Mammary epithelial cell (primary cell): ENCODE data around the gene RANGRF.

ENCODE experiments used
- EZH2 ChIP-seq: IDR thresholded peaks from 2 replicates; pipeline ENCODE4 v1.6.1; 2012; ENCODE audit warnings: low read length, inconsistent platforms, borderline replicate concordance
- TF ChIP-seq, protein P1 (sequence below), 2 donors: IDR thresholded peaks in 1 of 2; conservative IDR thresholded peaks in 1 of 2; 2 replicates each; pipeline ENCODE4 v1.5.1; 2011 to 2012; ENCODE audit warnings: inconsistent platforms in 2 of 2, low read length in 2 of 2, mild to moderate bottlenecking in 2 of 2, control low read depth in 1 of 2, low read depth in 1 of 2; ENCODE audit not compliant: insufficient read depth in 1 of 2; ENCODE audit errors: extremely low read depth in 1 of 2

GRCh38 chr17:8294361-8294760 lies 5.9 kb downstream of the RANGRF start:
- TF ChIP-seq, protein P1, sequence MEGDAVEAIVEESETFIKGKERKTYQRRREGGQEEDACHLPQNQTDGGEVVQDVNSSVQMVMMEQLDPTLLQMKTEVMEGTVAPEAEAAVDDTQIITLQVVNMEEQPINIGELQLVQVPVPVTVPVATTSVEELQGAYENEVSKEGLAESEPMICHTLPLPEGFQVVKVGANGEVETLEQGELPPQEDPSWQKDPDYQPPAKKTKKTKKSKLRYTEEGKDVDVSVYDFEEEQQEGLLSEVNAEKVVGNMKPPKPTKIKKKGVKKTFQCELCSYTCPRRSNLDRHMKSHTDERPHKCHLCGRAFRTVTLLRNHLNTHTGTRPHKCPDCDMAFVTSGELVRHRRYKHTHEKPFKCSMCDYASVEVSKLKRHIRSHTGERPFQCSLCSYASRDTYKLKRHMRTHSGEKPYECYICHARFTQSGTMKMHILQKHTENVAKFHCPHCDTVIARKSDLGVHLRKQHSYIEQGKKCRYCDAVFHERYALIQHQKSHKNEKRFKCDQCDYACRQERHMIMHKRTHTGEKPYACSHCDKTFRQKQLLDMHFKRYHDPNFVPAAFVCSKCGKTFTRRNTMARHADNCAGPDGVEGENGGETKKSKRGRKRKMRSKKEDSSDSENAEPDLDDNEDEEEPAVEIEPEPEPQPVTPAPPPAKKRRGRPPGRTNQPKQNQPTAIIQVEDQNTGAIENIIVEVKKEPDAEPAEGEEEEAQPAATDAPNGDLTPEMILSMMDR (conservative IDR thresholded peaks at IDR 0.05 in 1 of 2, IDR thresholded peaks at IDR 0.05 in 1 of 2; ENCODE audit: extremely low read depth in 1 of 2, insufficient read depth in 1 of 2, low read depth in 1 of 2, low read length in 2 of 2) = no peak
- TF ChIP-seq EZH2 = no peak
